Uterus (tissue), 2 donors: ENCODE data around the gene NEIL1.

Experiments
- POLR2A ChIP-seq, 2 donors: fragments of 450-650 bp; IDR thresholded peaks; one replicate each; pipeline ENCODE4 v1.6.1; 2016; ENCODE audit warnings: antibody characterized with exemption in 2 of 2, mild to moderate bottlenecking in 1 of 2, moderate library complexity in 1 of 2
- TF ChIP-seq, protein P1 (sequence below), 4 experiments: fragments of 200-600 bp in 2 of 4; fragments of 450-650 bp in 2 of 4; sonication (generic) in 2 of 4; IDR thresholded peaks; one replicate each; pipeline ENCODE4 v1.5.1; 2016 to 2019; ENCODE audit warnings: antibody characterized with exemption in 4 of 4, mild to moderate bottlenecking in 2 of 4, moderate library complexity in 1 of 4

DNA sequence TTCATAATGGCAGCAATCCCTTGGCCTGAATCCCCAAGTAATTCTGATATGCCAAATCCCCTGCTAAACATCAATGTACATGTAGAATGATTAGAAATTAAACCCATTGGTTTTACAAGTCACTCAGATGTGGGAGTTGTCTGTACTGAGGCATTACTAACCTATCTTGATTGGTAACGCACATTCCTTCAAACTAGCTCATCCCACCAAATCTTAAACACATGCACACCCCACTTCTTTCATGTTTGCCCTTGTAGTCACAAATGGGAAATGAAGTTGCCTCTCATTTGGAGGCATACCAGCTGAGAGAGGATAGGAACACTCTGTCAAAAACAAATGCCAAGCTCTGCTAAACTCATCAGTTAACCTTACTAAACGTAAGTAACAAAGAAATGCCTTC lies 50.7 kb downstream of the NEIL1 start:
- TF ChIP-seq, protein P1, sequence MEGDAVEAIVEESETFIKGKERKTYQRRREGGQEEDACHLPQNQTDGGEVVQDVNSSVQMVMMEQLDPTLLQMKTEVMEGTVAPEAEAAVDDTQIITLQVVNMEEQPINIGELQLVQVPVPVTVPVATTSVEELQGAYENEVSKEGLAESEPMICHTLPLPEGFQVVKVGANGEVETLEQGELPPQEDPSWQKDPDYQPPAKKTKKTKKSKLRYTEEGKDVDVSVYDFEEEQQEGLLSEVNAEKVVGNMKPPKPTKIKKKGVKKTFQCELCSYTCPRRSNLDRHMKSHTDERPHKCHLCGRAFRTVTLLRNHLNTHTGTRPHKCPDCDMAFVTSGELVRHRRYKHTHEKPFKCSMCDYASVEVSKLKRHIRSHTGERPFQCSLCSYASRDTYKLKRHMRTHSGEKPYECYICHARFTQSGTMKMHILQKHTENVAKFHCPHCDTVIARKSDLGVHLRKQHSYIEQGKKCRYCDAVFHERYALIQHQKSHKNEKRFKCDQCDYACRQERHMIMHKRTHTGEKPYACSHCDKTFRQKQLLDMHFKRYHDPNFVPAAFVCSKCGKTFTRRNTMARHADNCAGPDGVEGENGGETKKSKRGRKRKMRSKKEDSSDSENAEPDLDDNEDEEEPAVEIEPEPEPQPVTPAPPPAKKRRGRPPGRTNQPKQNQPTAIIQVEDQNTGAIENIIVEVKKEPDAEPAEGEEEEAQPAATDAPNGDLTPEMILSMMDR (IDR thresholded peaks at IDR 0.05), result no peak
- no peak for TF ChIP-seq POLR2A (IDR thresholded peaks at IDR 0.05)
